ENCODE data around the gene DAZAP1.

DNA sequence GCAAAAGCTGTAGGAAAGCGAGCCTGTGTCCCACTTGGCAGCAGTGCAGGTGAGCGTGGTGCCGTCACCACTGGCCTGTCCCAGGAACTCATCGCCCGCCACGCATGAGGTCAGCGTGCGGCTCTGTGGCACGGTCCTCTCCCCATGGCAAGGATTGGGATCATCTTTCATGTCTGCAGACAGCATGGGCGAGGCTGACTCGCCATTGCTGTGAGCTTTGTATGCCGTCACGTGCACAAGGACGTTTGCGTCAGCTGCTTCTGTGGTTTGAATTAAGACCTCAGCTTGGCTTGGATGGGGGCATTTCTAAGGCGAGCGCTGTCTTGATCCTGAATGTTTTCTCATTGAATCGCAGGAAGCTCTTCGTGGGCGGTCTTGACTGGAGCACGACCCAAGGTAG lies 9.8 kb downstream of the DAZAP1 start:
- TF ChIP-seq, protein P1, sequence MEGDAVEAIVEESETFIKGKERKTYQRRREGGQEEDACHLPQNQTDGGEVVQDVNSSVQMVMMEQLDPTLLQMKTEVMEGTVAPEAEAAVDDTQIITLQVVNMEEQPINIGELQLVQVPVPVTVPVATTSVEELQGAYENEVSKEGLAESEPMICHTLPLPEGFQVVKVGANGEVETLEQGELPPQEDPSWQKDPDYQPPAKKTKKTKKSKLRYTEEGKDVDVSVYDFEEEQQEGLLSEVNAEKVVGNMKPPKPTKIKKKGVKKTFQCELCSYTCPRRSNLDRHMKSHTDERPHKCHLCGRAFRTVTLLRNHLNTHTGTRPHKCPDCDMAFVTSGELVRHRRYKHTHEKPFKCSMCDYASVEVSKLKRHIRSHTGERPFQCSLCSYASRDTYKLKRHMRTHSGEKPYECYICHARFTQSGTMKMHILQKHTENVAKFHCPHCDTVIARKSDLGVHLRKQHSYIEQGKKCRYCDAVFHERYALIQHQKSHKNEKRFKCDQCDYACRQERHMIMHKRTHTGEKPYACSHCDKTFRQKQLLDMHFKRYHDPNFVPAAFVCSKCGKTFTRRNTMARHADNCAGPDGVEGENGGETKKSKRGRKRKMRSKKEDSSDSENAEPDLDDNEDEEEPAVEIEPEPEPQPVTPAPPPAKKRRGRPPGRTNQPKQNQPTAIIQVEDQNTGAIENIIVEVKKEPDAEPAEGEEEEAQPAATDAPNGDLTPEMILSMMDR (IDR thresholded peaks at IDR 0.05; ENCODE audit: poor library complexity) = no peak
- no peak for TF ChIP-seq EZH2phosphoT487 (IDR thresholded peaks at IDR 0.05; ENCODE audit: low read depth, severe bottlenecking, unreplicated experiment)

All from hepatocyte (in vitro differentiated cells).